HL-60 (cell line): Measurements from ENCODE around the gene UBL3.

Experiments used
- GABPA ChIP-seq: IDR thresholded peaks from 2 replicates; pipeline ENCODE4 v1.6.1; 2012; ENCODE audit warnings: low read depth
- POLR2AphosphoS5 ChIP-seq: IDR thresholded peaks from 2 replicates; pipeline ENCODE4 v1.6.1; 2012; ENCODE audit warnings: low read depth
- TF ChIP-seq, protein P1 (sequence below): IDR thresholded peaks from one replicate; pipeline ENCODE4 v1.5.1; 2011; ENCODE audit warnings: low read length, control low read depth, inconsistent platforms; ENCODE audit not compliant: insufficient read depth
- TF ChIP-seq, protein P2 (sequence below): IDR thresholded peaks from 2 replicates; pipeline ENCODE4 v1.6.1; 2012; ENCODE audit warnings: low read depth; ENCODE audit not compliant: insufficient replicate concordance

DNA sequence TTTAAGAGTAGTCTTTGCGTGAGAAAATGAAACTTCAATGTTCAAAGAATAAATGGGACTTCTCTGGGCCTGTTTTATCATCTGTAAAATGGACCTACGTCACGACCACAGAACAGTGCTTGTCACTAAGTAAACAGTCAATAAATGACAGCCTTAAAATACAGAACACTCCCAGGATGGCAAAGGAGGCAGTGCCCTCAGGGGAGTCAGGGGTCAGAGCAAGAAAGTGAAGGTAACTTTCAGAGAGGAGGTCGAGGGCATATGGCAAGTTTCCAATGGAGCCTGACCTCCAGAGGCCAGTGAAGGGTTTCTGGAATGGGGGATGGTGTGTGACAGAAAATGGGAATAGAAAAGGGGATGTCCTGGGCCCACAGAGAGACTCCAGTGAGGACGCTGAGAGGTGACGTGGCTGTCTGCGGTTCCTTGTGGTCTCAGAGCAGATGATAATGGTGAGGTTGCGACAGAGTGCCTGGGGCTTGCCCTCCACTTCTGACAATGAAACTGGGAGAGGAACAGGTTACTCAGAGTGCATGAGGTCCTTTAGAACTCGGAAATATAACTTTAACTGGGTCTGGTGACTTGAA lies 91.8 kb downstream of the UBL3 start:
- TF ChIP-seq, protein P1, sequence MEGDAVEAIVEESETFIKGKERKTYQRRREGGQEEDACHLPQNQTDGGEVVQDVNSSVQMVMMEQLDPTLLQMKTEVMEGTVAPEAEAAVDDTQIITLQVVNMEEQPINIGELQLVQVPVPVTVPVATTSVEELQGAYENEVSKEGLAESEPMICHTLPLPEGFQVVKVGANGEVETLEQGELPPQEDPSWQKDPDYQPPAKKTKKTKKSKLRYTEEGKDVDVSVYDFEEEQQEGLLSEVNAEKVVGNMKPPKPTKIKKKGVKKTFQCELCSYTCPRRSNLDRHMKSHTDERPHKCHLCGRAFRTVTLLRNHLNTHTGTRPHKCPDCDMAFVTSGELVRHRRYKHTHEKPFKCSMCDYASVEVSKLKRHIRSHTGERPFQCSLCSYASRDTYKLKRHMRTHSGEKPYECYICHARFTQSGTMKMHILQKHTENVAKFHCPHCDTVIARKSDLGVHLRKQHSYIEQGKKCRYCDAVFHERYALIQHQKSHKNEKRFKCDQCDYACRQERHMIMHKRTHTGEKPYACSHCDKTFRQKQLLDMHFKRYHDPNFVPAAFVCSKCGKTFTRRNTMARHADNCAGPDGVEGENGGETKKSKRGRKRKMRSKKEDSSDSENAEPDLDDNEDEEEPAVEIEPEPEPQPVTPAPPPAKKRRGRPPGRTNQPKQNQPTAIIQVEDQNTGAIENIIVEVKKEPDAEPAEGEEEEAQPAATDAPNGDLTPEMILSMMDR, result no peak
- TF ChIP-seq, protein P2, sequence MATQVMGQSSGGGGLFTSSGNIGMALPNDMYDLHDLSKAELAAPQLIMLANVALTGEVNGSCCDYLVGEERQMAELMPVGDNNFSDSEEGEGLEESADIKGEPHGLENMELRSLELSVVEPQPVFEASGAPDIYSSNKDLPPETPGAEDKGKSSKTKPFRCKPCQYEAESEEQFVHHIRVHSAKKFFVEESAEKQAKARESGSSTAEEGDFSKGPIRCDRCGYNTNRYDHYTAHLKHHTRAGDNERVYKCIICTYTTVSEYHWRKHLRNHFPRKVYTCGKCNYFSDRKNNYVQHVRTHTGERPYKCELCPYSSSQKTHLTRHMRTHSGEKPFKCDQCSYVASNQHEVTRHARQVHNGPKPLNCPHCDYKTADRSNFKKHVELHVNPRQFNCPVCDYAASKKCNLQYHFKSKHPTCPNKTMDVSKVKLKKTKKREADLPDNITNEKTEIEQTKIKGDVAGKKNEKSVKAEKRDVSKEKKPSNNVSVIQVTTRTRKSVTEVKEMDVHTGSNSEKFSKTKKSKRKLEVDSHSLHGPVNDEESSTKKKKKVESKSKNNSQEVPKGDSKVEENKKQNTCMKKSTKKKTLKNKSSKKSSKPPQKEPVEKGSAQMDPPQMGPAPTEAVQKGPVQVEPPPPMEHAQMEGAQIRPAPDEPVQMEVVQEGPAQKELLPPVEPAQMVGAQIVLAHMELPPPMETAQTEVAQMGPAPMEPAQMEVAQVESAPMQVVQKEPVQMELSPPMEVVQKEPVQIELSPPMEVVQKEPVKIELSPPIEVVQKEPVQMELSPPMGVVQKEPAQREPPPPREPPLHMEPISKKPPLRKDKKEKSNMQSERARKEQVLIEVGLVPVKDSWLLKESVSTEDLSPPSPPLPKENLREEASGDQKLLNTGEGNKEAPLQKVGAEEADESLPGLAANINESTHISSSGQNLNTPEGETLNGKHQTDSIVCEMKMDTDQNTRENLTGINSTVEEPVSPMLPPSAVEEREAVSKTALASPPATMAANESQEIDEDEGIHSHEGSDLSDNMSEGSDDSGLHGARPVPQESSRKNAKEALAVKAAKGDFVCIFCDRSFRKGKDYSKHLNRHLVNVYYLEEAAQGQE, result no peak
- TF ChIP-seq POLR2AphosphoS5 (peak; percentile 98), GABPA (no peak)
